H9 (cell line): ENCODE measurements around the gene HBA1. TPM values are rescaled to one million over a fixed set of nuclear protein-coding genes. Genes with fewer than 3 reads are reported as not detected.

Source experiments
- DNase-seq: peaks from one replicate; pipeline ENCODE4 v3.0.0-alpha.2; 2017
- H2AFZ ChIP-seq: one replicate; pipeline ENCODE4 v1.6.1; 2013; ENCODE audit warnings: mild to moderate bottlenecking, low read length, control low read depth, moderate library complexity
- H2AK5ac ChIP-seq: 2 replicates; pipeline ENCODE4 v1.6.1; 2013; ENCODE audit warnings: low read length, control low read depth, mixed read lengths; ENCODE audit not compliant: insufficient read length
- H2BK120ac ChIP-seq: one replicate; pipeline ENCODE4 v1.6.1; 2013; ENCODE audit warnings: low read depth, mild to moderate bottlenecking, low read length, control low read depth, inconsistent platforms; ENCODE audit not compliant: poor library complexity, severe bottlenecking
- H2BK12ac ChIP-seq: 2 replicates; pipeline ENCODE4 v1.6.1; 2013; ENCODE audit warnings: low read length, control low read depth, mixed read lengths, low read depth; ENCODE audit not compliant: insufficient read length
- H2BK15ac ChIP-seq: 2 replicates; pipeline ENCODE4 v1.6.1; 2013; ENCODE audit warnings: low read depth, low read length, control low read depth
- H2BK20ac ChIP-seq: one replicate; pipeline ENCODE4 v1.6.1; 2013; ENCODE audit warnings: low read depth, mild to moderate bottlenecking, low read length, control low read depth, inconsistent platforms; ENCODE audit not compliant: poor library complexity, severe bottlenecking
- H2BK5ac ChIP-seq: 2 replicates; pipeline ENCODE4 v1.6.1; 2013; ENCODE audit warnings: low read length, control low read depth, mixed read lengths; ENCODE audit not compliant: insufficient read length
- H3K14ac ChIP-seq: 2 replicates; pipeline ENCODE4 v1.6.1; 2013; ENCODE audit warnings: low read length, control low read depth; ENCODE audit not compliant: insufficient read depth
- H3K18ac ChIP-seq: 2 replicates; pipeline ENCODE4 v1.6.1; 2013; ENCODE audit warnings: low read depth, mild to moderate bottlenecking, mixed read lengths, low read length, control low read depth; ENCODE audit not compliant: insufficient read length
- H3K23ac ChIP-seq: 2 replicates; pipeline ENCODE4 v1.6.1; 2013; ENCODE audit warnings: low read length, control low read depth, mixed read lengths, low read depth; ENCODE audit not compliant: insufficient read length
- H3K23me2 ChIP-seq: 2 replicates; pipeline ENCODE4 v1.6.1; 2013; ENCODE audit warnings: low read depth, mild to moderate bottlenecking, mixed read lengths, low read length, control low read depth; ENCODE audit not compliant: insufficient read length, poor library complexity, severe bottlenecking
- H3K27ac ChIP-seq: 2 replicates; pipeline ENCODE4 v1.5.1; 2013; ENCODE audit warnings: low read length, control low read depth, mixed read lengths, low read depth; ENCODE audit not compliant: insufficient read length
- H3K27me3 ChIP-seq: 2 replicates; pipeline ENCODE4 v1.6.1; 2013; ENCODE audit warnings: low read length, control low read depth, inconsistent platforms; ENCODE audit not compliant: insufficient read depth
- H3K4ac ChIP-seq: 2 replicates; pipeline ENCODE4 v1.6.1; 2013; ENCODE audit warnings: low read depth, mild to moderate bottlenecking, control low read depth, inconsistent platforms, low read length, moderate library complexity
- H3K4me1 ChIP-seq: 2 replicates; pipeline ENCODE4 v1.6.1; 2013; ENCODE audit warnings: low read length, control low read depth, inconsistent platforms; ENCODE audit not compliant: insufficient read depth
- H3K4me2 ChIP-seq: 2 replicates; pipeline ENCODE4 v1.6.1; 2013; ENCODE audit warnings: low read length, control low read depth, mixed read lengths; ENCODE audit not compliant: insufficient read length, insufficient read depth
- H3K56ac ChIP-seq: 2 replicates; pipeline ENCODE4 v1.6.1; 2013; ENCODE audit warnings: low read depth, mild to moderate bottlenecking, mixed read lengths, low read length, control low read depth; ENCODE audit not compliant: insufficient read length
- H3K79me1 ChIP-seq: 2 replicates; pipeline ENCODE4 v1.6.1; 2013; ENCODE audit warnings: low read depth, mild to moderate bottlenecking, moderate library complexity, low read length, control low read depth, inconsistent platforms; ENCODE audit not compliant: insufficient read depth, poor library complexity, severe bottlenecking
- H3K79me2 ChIP-seq: 2 replicates; pipeline ENCODE4 v1.6.1; 2013; ENCODE audit warnings: low read length, control low read depth, inconsistent platforms; ENCODE audit not compliant: insufficient read depth
- H3K9ac ChIP-seq: 2 replicates; pipeline ENCODE4 v1.6.1; 2013; ENCODE audit warnings: low read length, control low read depth, mixed read lengths; ENCODE audit not compliant: insufficient read length; ENCODE audit errors: extremely low read depth
- H3K9me3 ChIP-seq: one replicate; pipeline ENCODE4 v1.6.1; 2013; ENCODE audit warnings: low read depth, low read length, inconsistent platforms; ENCODE audit not compliant: control insufficient read depth
- H3T11ph ChIP-seq: one replicate; pipeline ENCODE4 v1.6.1; 2013; ENCODE audit warnings: mild to moderate bottlenecking, low read length, control low read depth, inconsistent platforms
- H4K20me1 ChIP-seq: one replicate; pipeline ENCODE4 v1.6.1; 2013; ENCODE audit not compliant: control insufficient read depth, insufficient read length, insufficient read depth
- H4K5ac ChIP-seq: 2 replicates; pipeline ENCODE4 v1.6.1; 2013; ENCODE audit warnings: low read depth, mild to moderate bottlenecking, mixed read lengths, low read length, control low read depth; ENCODE audit not compliant: insufficient read length
- H4K8ac ChIP-seq: replicated peaks from 2 replicates; pipeline ENCODE4 v1.6.1; 2013; ENCODE audit warnings: low read length, control low read depth, mixed read lengths, low read depth; ENCODE audit not compliant: insufficient read length
- H4K91ac ChIP-seq: 2 replicates; pipeline ENCODE4 v1.6.1; 2013; ENCODE audit warnings: low read depth, mild to moderate bottlenecking, moderate library complexity, mixed read lengths, low read length, control low read depth; ENCODE audit not compliant: insufficient read length
- H3K27ac Mint-ChIP-seq, 3 experiments: 2 replicates in 2 of 3; 3 replicates in 1 of 3; pipeline ENCODE4 v1.8.0; 2020 to 2021; ENCODE audit warnings: mixed read lengths in 3 of 3, mild to moderate bottlenecking in 1 of 3, moderate library complexity in 1 of 3
- H3K27me3 Mint-ChIP-seq: 2 replicates; pipeline ENCODE4 v1.8.0; 2021; ENCODE audit warnings: low read depth, mild to moderate bottlenecking, moderate library complexity, mixed read lengths
- H3K36me3 Mint-ChIP-seq, 3 experiments: 2 replicates in 2 of 3; 3 replicates in 1 of 3; pipeline ENCODE4 v1.8.0; 2020 to 2021; ENCODE audit warnings: low read depth in 3 of 3, mixed read lengths in 3 of 3; ENCODE audit not compliant: insufficient read depth in 1 of 3
- H3K4me1 Mint-ChIP-seq, 2 experiments: 2 replicates each; pipeline ENCODE4 v1.8.0; 2020; ENCODE audit warnings: mixed read lengths in 2 of 2
- H3K4me3 Mint-ChIP-seq, 2 experiments: 2 replicates in 1 of 2; 3 replicates in 1 of 2; pipeline ENCODE4 v1.8.0; 2020 to 2021; ENCODE audit warnings: mild to moderate bottlenecking in 2 of 2, mixed read lengths in 2 of 2, moderate library complexity in 1 of 2
- H3K9me3 Mint-ChIP-seq, 2 experiments: 2 replicates in 1 of 2; 3 replicates in 1 of 2; pipeline ENCODE4 v1.8.0; 2020; ENCODE audit warnings: mild to moderate bottlenecking in 2 of 2, mixed read lengths in 2 of 2, moderate library complexity in 1 of 2
- CTCF ChIP-seq: fragments of 200-600 bp; sonication (generic); conservative IDR thresholded peaks from 3 replicates; pipeline ENCODE4 v1.8.0; 2021; ENCODE audit warnings: antibody characterized with exemption, mild to moderate bottlenecking
- WGBS: extraction: QIAGEN DNeasy Blood & Tissue Kit; methylation state at CpG from one replicate; pipeline ENCODE4 v1.1.7; 2013; ENCODE audit warnings: missing lambda C conversion rate, low lambda C conversion rate, mixed read lengths; ENCODE audit not compliant: insufficient read length; ENCODE audit errors: extremely low coverage; 5-methylcytosine and 5-hydroxymethylcytosine counted together
- total RNA-seq: library from RNA; stranded (reverse); gene quantifications from 2 replicates; pipeline ENCODE4 v1.2.1, GENCODE V29; 2021

HBA1 gene
- total RNA-seq, 1 experiment from 2014 or later: 7.2 TPM

- no peaks in the 10 kb centered on the region for H3K4me1 Mint-ChIP-seq
- Histone ChIP-seq H3K9me3 (no peaks in the 10 kb centered on the region), H3K79me2 (no peaks in the 10 kb centered on the region), H3T11ph (no peak overlapping the region), H3K4ac (no peak overlapping the region), H3K14ac (no peak overlapping the region), H2BK15ac (no peak overlapping the region), H4K5ac (no peak overlapping the region), H3K23ac (no peak overlapping the region), H3K79me1 (no peaks in the 10 kb centered on the region), H4K91ac (no peak overlapping the region), H3K4me1 (no peaks in the 10 kb centered on the region), H3K23me2 (no peaks in the 10 kb centered on the region), H3K56ac (no peak overlapping the region), H4K8ac (no peak overlapping the region), H2BK20ac (no peak overlapping the region), H2BK12ac (no peak overlapping the region), H2AFZ (no peak overlapping the region), H3K27ac (no peak overlapping the region), H3K18ac (no peak overlapping the region), H3K9ac (no peak overlapping the region), H2BK5ac (no peak overlapping the region), H2BK120ac (no peak overlapping the region), H3K4me2 (no peak overlapping the region), H4K20me1 (peaks cover 2% of the 10 kb centered on the region), H2AK5ac (no peak overlapping the region), H3K27me3 (no peaks in the 10 kb centered on the region)
- H3K27me3 Mint-ChIP-seq: no peaks in the 10 kb centered on the region
- peaks cover 61 to 95% (median 84%) of the 10 kb centered on the region in 3 experiments for H3K36me3 Mint-ChIP-seq
- DNase-seq: no peak
- no CpG with 5 or more reads among the region's 6 CpGs for WGBS
- H3K27ac Mint-ChIP-seq: no peak overlapping the region
- no peaks in the 10 kb centered on the region for H3K9me3 Mint-ChIP-seq
- H3K4me3 Mint-ChIP-seq: no peak overlapping the region
- TF ChIP-seq CTCF: no peak
Observed at GRCh38 chr16:194516-194915, 18.0 kb downstream of the HBA1 start.
